Parathyroid adenoma (tissue), 2 donors: ENCODE data around the gene POLR2I.

ENCODE experiments used
- H2AFZ ChIP-seq: fragments of 300-600 bp; sonication (generic); one replicate; pipeline ENCODE4 v1.7.0; 2017; ENCODE audit warnings: antibody characterized with exemption, mild to moderate bottlenecking
- H3K27ac ChIP-seq: fragments of 300-600 bp; sonication (generic); one replicate; pipeline ENCODE4 v1.7.0; 2017
- H3K27me3 ChIP-seq: fragments of 300-600 bp; sonication (generic); one replicate; pipeline ENCODE4 v1.7.0; 2017; ENCODE audit warnings: low read length; ENCODE audit not compliant: control insufficient read depth, insufficient read depth
- H3K36me3 ChIP-seq: fragments of 300-600 bp; sonication (generic); one replicate; pipeline ENCODE4 v1.7.0; 2017; ENCODE audit warnings: low read length; ENCODE audit not compliant: control insufficient read depth, insufficient read depth
- H3K4me1 ChIP-seq: fragments of 300-600 bp; sonication (generic); one replicate; pipeline ENCODE4 v1.7.0; 2017; ENCODE audit warnings: control low read depth
- H3K4me2 ChIP-seq: fragments of 300-600 bp; sonication (generic); one replicate; pipeline ENCODE4 v1.7.0; 2017; ENCODE audit warnings: low read length
- H3K4me3 ChIP-seq: fragments of 300-600 bp; sonication (generic); one replicate; pipeline ENCODE4 v1.7.0; 2017; ENCODE audit warnings: low read depth, low read length
- H3K79me2 ChIP-seq: fragments of 300-600 bp; sonication (generic); one replicate; pipeline ENCODE4 v1.7.0; 2017; ENCODE audit warnings: control low read depth
- H3K9ac ChIP-seq: fragments of 300-600 bp; sonication (generic); one replicate; pipeline ENCODE4 v1.7.0; 2017; ENCODE audit warnings: mild to moderate bottlenecking
- H3K9me3 ChIP-seq: fragments of 300-600 bp; sonication (generic); one replicate; pipeline ENCODE4 v1.7.0; 2017; ENCODE audit warnings: low read length; ENCODE audit not compliant: control insufficient read depth
- TF ChIP-seq, protein P1 (sequence below): fragments of 300-600 bp; sonication (generic); IDR thresholded peaks from one replicate; pipeline ENCODE4 v1.7.0; 2017; ENCODE audit warnings: antibody characterized with exemption, mild to moderate bottlenecking
- donor health status: primary hyperparathyroidism.

POLR2I gene

DNA sequence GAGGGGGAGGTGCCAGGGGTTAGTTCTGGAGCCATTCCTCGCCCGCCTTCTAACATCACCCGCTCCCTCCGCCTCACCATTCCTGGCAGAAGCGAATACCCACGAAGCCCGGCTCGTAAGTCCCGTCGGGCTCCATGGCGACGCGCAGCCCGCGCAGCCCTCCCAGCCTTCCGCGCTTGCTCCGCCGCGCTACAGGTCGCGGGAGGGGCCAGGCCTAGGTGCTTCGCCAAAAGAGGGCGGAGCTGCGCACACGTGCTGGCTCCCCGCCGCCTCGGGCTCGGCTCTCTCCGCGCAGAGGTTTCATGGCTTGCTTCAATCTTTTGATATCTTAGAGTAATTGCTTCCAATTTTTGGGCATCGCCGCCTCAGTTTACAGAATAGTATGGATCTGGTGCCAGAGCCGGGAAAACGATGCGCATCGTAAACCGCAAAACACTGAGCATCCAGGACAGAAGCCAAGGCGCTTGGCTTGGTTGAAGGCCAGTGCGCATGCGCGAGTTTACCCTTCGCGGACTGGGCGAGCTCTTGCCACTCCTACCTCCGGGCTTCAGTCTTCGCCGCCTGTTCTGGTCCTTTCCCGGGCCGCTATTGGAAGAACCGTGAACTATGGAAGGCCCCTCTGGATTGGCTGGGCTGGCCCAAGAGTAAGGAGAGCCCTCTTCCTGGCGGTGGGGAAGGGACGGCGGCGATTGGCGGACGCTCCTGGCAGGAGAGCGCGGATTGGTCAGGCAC, at the start of gene POLR2I:
Gene POLR2I, minus strand, starts transcription at position 155 of the 732 bp plus-strand sequence. Its CDS starts 19 bp downstream, at position 136.
- Histone ChIP-seq H3K4me3 (peak within 1 kb of the TSS; percentile 68), H3K9me3 (no peaks in the 10 kb centered on the region), H3K9ac (peak within 1 kb of the TSS; percentile 38), H3K27me3 (no peaks in the 10 kb centered on the region), H3K4me1 (peaks cover 5% of the 10 kb centered on the region), H2AFZ (peak within 1 kb of the TSS; percentile 83), H3K27ac (peak within 1 kb of the TSS; percentile 91), H3K36me3 (no peaks in the 10 kb centered on the region), H3K79me2 (peaks cover 4% of the 10 kb centered on the region), H3K4me2 (peak within 1 kb of the TSS; percentile 83)
- TF ChIP-seq, protein P1, sequence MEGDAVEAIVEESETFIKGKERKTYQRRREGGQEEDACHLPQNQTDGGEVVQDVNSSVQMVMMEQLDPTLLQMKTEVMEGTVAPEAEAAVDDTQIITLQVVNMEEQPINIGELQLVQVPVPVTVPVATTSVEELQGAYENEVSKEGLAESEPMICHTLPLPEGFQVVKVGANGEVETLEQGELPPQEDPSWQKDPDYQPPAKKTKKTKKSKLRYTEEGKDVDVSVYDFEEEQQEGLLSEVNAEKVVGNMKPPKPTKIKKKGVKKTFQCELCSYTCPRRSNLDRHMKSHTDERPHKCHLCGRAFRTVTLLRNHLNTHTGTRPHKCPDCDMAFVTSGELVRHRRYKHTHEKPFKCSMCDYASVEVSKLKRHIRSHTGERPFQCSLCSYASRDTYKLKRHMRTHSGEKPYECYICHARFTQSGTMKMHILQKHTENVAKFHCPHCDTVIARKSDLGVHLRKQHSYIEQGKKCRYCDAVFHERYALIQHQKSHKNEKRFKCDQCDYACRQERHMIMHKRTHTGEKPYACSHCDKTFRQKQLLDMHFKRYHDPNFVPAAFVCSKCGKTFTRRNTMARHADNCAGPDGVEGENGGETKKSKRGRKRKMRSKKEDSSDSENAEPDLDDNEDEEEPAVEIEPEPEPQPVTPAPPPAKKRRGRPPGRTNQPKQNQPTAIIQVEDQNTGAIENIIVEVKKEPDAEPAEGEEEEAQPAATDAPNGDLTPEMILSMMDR = no peak

DNA sequence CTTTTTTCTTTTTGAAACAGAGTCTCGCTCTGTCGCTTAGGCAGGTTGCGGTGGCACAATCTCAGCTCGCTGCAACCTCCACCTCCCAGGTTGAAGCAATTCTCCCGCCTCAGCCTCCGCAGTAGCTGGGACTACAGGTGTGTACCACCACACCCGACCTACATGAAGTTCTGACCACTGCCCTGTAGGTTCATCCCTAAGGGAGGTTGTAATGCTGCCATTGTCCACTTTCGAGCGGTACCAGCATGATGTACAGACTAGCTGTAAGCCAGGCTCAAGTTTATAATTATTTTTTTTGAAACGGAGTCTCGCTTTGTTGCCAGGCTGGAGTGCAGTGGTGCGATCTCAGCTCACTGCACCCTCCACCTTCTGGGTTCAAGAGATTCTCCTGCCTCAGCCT, 49.1 kb upstream of the POLR2I start:
- Histone ChIP-seq H3K79me2 (no peaks in the 10 kb centered on the region), H3K27ac (no peak overlapping the region), H3K9me3 (no peaks in the 10 kb centered on the region), H2AFZ (no peak overlapping the region), H3K4me3 (no peak overlapping the region), H3K9ac (no peak overlapping the region), H3K4me2 (no peak overlapping the region), H3K4me1 (no peaks in the 10 kb centered on the region), H3K36me3 (no peaks in the 10 kb centered on the region), H3K27me3 (no peaks in the 10 kb centered on the region)
- TF ChIP-seq, protein P1 = no peak

DNA sequence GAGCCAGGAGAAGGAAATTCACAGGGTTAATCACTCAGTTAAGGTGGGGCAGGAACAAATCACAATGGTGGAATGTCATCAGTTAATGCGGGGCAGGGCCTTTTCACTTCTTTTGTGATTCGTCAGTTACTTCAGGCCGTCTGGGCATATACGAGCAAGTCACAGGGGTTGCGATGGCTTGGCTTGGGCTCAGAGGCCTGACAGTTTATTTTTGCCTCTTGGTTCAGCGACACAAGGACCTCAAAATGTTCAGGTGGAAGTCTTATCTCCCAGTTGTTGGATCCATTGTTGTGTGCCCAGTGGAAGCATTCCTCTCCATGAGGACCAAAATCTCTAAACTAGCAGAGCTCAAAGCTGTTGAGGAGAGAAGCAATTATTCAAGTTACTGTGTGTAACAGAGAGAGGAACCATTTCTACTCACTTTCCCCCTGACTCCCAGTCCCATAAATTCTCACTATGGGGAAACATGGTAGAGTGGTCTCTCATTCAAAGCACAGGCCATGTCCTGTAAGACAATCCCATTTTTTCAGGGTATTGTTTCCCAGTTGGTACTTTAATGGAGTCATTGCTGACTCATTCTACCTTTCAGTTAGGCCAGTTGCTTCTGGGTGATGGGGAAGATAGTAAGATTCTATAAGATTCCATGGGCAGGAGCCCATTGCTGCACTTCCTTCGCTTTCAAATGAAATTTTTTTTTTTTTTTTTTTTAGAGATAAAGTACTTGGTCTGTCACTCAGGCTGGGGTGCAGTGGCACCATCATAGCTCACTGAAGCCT, 46.3 kb upstream of the POLR2I start:
- Histone ChIP-seq H3K9ac (no peak overlapping the region), H3K4me1 (no peaks in the 10 kb centered on the region), H3K9me3 (no peaks in the 10 kb centered on the region), H3K79me2 (no peaks in the 10 kb centered on the region), H3K4me3 (no peak overlapping the region), H3K36me3 (no peaks in the 10 kb centered on the region), H3K27ac (no peak overlapping the region), H3K27me3 (no peaks in the 10 kb centered on the region), H2AFZ (no peak overlapping the region), H3K4me2 (no peak overlapping the region)
- TF ChIP-seq, protein P1 = no peak

DNA sequence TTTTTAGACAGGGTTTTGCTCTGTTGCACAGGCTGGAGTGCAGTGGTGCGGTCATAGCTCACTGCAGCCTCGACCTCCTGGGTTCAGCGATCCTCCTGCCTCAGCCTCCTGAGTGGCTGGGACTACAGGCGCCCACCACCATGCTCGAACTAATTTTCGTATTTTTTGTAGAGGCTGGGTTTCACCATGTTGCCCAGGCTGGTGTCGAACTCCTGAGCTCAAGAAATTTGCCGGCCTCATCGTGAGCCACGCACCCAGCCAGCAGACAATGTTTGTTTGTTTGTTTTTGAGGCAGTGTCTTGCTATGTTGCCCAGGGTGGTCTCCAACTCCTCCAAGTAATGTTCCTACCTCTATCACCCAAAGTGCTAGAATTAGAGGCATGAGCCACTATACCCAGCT, 38.5 kb upstream of the POLR2I start:
- Histone ChIP-seq H3K27me3 (no peaks in the 10 kb centered on the region), H3K4me2 (peak overlapping the region; percentile 71), H3K9ac (no peak overlapping the region), H3K4me3 (peak overlapping the region; percentile 77), H3K9me3 (no peaks in the 10 kb centered on the region), H3K36me3 (no peaks in the 10 kb centered on the region), H3K79me2 (peaks cover 4% of the 10 kb centered on the region), H3K27ac (peak overlapping the region; percentile 98), H3K4me1 (no peaks in the 10 kb centered on the region), H2AFZ (peak overlapping the region; percentile 92)
- TF ChIP-seq, protein P1 = no peak
